Stimulated activated CD8-positive, alpha-beta memory T cell treated with anti-CD3 and anti-CD28 coated beads, Interleukin-7, amount 100 ng/mL, for 1 hour (primary cell): ENCODE measurements around the gene PIGT.
A peak's percentile ranks its signal among the peaks of the same experiment; 100 is the strongest.

Experiments
- DNase-seq, 2 donors: peaks; one replicate each; pipeline ENCODE4 v3.0.0-alpha.2; 2020; ENCODE audit warnings: low read depth in 2 of 2

Gene PIGT

GRCh38 chr20:45415822-45416637 is at the start of gene PIGT:
Gene PIGT (plus strand): TSS chr20:45416141. CDS start chr20:45416157, 16 bp downstream.
- DNase-seq: peak; percentile 78

- no peak for DNase-seq
Observed at GRCh38 chr20:45366192-45366591, 49.7 kb upstream of the PIGT start.

GRCh38 chr20:45366631-45367030 is 49.3 kb upstream of the PIGT start:
- no peak for DNase-seq

- DNase-seq: no peak
Observed at GRCh38 chr20:45367126-45367525, 48.8 kb upstream of the PIGT start.

GRCh38 chr20:45368221-45368980 is 47.5 kb upstream of the PIGT start:
- DNase-seq: no peak

- no peak for DNase-seq
Observed at GRCh38 chr20:45370571-45371160, 45.3 kb upstream of the PIGT start.

- no peak for DNase-seq
Observed at GRCh38 chr20:45372241-45372640, 43.7 kb upstream of the PIGT start.

- DNase-seq: no peak
Observed at GRCh38 chr20:45372646-45373352, 43.1 kb upstream of the PIGT start.

GRCh38 chr20:45373353-45374100 is 42.4 kb upstream of the PIGT start:
- DNase-seq: peak; percentile 79 to 87

GRCh38 chr20:45374101-45374467 is 41.9 kb upstream of the PIGT start:
- no peak for DNase-seq

- no peak for DNase-seq
Observed at GRCh38 chr20:45374966-45375365, 41.0 kb upstream of the PIGT start.

- no peak for DNase-seq
Observed at GRCh38 chr20:45377269-45377668, 38.7 kb upstream of the PIGT start.

GRCh38 chr20:45378191-45378590 is 37.8 kb upstream of the PIGT start, which contains the start of gene TP53TG5:
Gene TP53TG5 (minus strand): TSS chr20:45378325. CDS start chr20:45378236, 89 bp downstream.
- no peak for DNase-seq

- no peak for DNase-seq
Observed at GRCh38 chr20:45387274-45387673, 28.7 kb upstream of the PIGT start.

GRCh38 chr20:45390931-45391330 is 25.0 kb upstream of the PIGT start:
- no peak for DNase-seq

- DNase-seq: no peak
Observed at GRCh38 chr20:45391559-45391958, 24.4 kb upstream of the PIGT start.

- no peak for DNase-seq
Observed at GRCh38 chr20:45392733-45393132, 23.2 kb upstream of the PIGT start.

GRCh38 chr20:45394221-45395113 is 21.5 kb upstream of the PIGT start:
- DNase-seq: no peak

- no peak for DNase-seq
Observed at GRCh38 chr20:45395114-45395415, 20.9 kb upstream of the PIGT start.

- DNase-seq: no peak
Observed at GRCh38 chr20:45399018-45399417, 16.9 kb upstream of the PIGT start.
